ENCODE results near the gene CCDC60. TPM values are rescaled to one million over a fixed set of nuclear protein-coding genes. Genes with fewer than 3 reads are reported as not detected.

The CCDC60 gene
- total RNA-seq, 1 experiment from 2014 or later: not detected

- Mint-ChIP-seq H3K27me3 (ENCODE audit: unreplicated experiment) (no peaks in the 10 kb centered on the region), H3K27ac (ENCODE audit: unreplicated experiment) (no peak overlapping the region), H3K9me3 (ENCODE audit: low read depth, unreplicated experiment) (peaks cover 3% of the 10 kb centered on the region), H3K4me3 (ENCODE audit: low read depth, unreplicated experiment) (no peak overlapping the region), H3K36me3 (ENCODE audit: insufficient read depth, unreplicated experiment) (no peaks in the 10 kb centered on the region), H3K4me1 (ENCODE audit: low read depth, unreplicated experiment) (no peaks in the 10 kb centered on the region)
- no peak for TF ChIP-seq CTCF (IDR thresholded peaks at IDR 0.05; ENCODE audit: unreplicated experiment)
- DNase-seq: no peak
- CTCF ChIA-PET: no interaction called here
- BruUV-seq (replicated peaks): no TSS peak
- intact Hi-C loops (cut with micrococcal nuclease; ENCODE audit: unreplicated experiment): no loop called here
Observed at GRCh38 chr12:119480551-119480950, 146.0 kb downstream of the CCDC60 start.

GRCh38 chr12:119486599-119487154 lies 152.1 kb downstream of the CCDC60 start:
- BruUV-seq (replicated peaks): no TSS peak
- H3K27ac Mint-ChIP-seq (ENCODE audit: unreplicated experiment): no peak overlapping the region
- CTCF ChIA-PET: no interaction called here

GRCh38 chr12:119491814-119492213 lies 157.3 kb downstream of the CCDC60 start:
- H3K4me1 Mint-ChIP-seq (ENCODE audit: low read depth, unreplicated experiment): no peaks in the 10 kb centered on the region
- DNase-seq: no peak
- no TSS peak for BruUV-seq (replicated peaks)
- no peak overlapping the region for H3K4me3 Mint-ChIP-seq (ENCODE audit: low read depth, unreplicated experiment)
- peaks cover 3% of the 10 kb centered on the region for H3K9me3 Mint-ChIP-seq (ENCODE audit: low read depth, unreplicated experiment)
- TF ChIP-seq CTCF (IDR thresholded peaks at IDR 0.05; ENCODE audit: unreplicated experiment): no peak
- CTCF ChIA-PET: interaction anchor here (1.3 kb wide), 1 partner anchor 11 kb away, joined by 3 read pairs; no protein-coding TSS in a partner anchor
- H3K27me3 Mint-ChIP-seq (ENCODE audit: unreplicated experiment): peaks cover 69% of the 10 kb centered on the region
- no peaks in the 10 kb centered on the region for H3K36me3 Mint-ChIP-seq (ENCODE audit: insufficient read depth, unreplicated experiment)
- intact Hi-C loops (cut with micrococcal nuclease; ENCODE audit: unreplicated experiment): no loop called here
- H3K27ac Mint-ChIP-seq (ENCODE audit: unreplicated experiment): no peak overlapping the region

More at GRCh38 chr12:119486599-119487154, 152.1 kb downstream of the CCDC60 start:
- intact Hi-C loops (cut with micrococcal nuclease; ENCODE audit: unreplicated experiment): no loop called here
- Mint-ChIP-seq H3K36me3 (ENCODE audit: insufficient read depth, unreplicated experiment) (no peaks in the 10 kb centered on the region), H3K4me3 (ENCODE audit: low read depth, unreplicated experiment) (no peak overlapping the region), H3K9me3 (ENCODE audit: low read depth, unreplicated experiment) (peaks cover 3% of the 10 kb centered on the region), H3K4me1 (ENCODE audit: low read depth, unreplicated experiment) (no peaks in the 10 kb centered on the region), H3K27me3 (ENCODE audit: unreplicated experiment) (peaks cover 26% of the 10 kb centered on the region)
- no peak for DNase-seq
- TF ChIP-seq CTCF (IDR thresholded peaks at IDR 0.05; ENCODE audit: unreplicated experiment): no peak

GRCh38 chr12:119500209-119500608 lies 165.7 kb downstream of the CCDC60 start:
- CTCF ChIA-PET: no interaction called here
- DNase-seq: no peak
- H3K9me3 Mint-ChIP-seq (ENCODE audit: low read depth, unreplicated experiment): no peaks in the 10 kb centered on the region
- no peaks in the 10 kb centered on the region for H3K36me3 Mint-ChIP-seq (ENCODE audit: insufficient read depth, unreplicated experiment)
- no peak for TF ChIP-seq CTCF (IDR thresholded peaks at IDR 0.05; ENCODE audit: unreplicated experiment)
- intact Hi-C loops (cut with micrococcal nuclease; ENCODE audit: unreplicated experiment): loop anchor here (1.0 to 5.0 kb wide), 2 partner anchors 47 to 149 kb away; no protein-coding TSS in a partner anchor
- no peaks in the 10 kb centered on the region for H3K4me1 Mint-ChIP-seq (ENCODE audit: low read depth, unreplicated experiment)
- no TSS peak for BruUV-seq (replicated peaks)
- no peak overlapping the region for H3K4me3 Mint-ChIP-seq (ENCODE audit: low read depth, unreplicated experiment)
- no peak overlapping the region for H3K27ac Mint-ChIP-seq (ENCODE audit: unreplicated experiment)
- peaks cover 66% of the 10 kb centered on the region for H3K27me3 Mint-ChIP-seq (ENCODE audit: unreplicated experiment)

Measured in Calu3 (cell line).